ENCODE measurements around the gene GNAS.

GRCh38 chr20:58945965-58946631 is 93.6 kb downstream of the GNAS start:
- TF ChIP-seq FOXK2 (IDR thresholded peaks at IDR 0.05) (no peak), NFRKB (IDR thresholded peaks at IDR 0.05) (no peak), BHLHE40 (IDR thresholded peaks at IDR 0.05; ENCODE audit: borderline replicate concordance) (no peak), FOXM1 (IDR thresholded peaks at IDR 0.05; ENCODE audit: borderline replicate concordance) (no peak), SP1 (IDR thresholded peaks at IDR 0.05) (no peak), ELF4 (IDR thresholded peaks at IDR 0.05) (no peak)
